GM10248 (cell line): ENCODE measurements around the gene SFMBT1.
"Not testable (repeated sequence)": the region's sequence is repeated elsewhere in the genome, so short reads cannot be mapped to it uniquely, and the experiment has no call there.

Experiments used
- CTCF ChIA-PET: fragments of 300-600 bp; sonication (Branson Sonifier 250); formaldehyde crosslinking; extraction: SDS; loops from one replicate; lab custom pipeline; 2021; ENCODE audit warnings: antibody characterized with exemption; lab: Yijun Ruan, JAX
- POLR2A ChIA-PET: fragments of 350-650 bp; sonication (Branson Sonifier 250); formaldehyde crosslinking; extraction: SDS; loops from one replicate; lab custom pipeline; 2020; ENCODE audit warnings: antibody characterized with exemption; lab: Yijun Ruan, JAX
- DNase-seq: peaks from one replicate; pipeline ENCODE4 v3.0.0; 2012; ENCODE audit errors: extremely low spot score
- TF ChIP-seq, protein P1 (sequence below): IDR thresholded peaks from 2 replicates; pipeline ENCODE4 v1.5.1; 2012; ENCODE audit warnings: mild to moderate bottlenecking, low read depth; ENCODE audit errors: extremely low read depth, missing control alignments, control extremely low read depth

SFMBT1 gene

DNA sequence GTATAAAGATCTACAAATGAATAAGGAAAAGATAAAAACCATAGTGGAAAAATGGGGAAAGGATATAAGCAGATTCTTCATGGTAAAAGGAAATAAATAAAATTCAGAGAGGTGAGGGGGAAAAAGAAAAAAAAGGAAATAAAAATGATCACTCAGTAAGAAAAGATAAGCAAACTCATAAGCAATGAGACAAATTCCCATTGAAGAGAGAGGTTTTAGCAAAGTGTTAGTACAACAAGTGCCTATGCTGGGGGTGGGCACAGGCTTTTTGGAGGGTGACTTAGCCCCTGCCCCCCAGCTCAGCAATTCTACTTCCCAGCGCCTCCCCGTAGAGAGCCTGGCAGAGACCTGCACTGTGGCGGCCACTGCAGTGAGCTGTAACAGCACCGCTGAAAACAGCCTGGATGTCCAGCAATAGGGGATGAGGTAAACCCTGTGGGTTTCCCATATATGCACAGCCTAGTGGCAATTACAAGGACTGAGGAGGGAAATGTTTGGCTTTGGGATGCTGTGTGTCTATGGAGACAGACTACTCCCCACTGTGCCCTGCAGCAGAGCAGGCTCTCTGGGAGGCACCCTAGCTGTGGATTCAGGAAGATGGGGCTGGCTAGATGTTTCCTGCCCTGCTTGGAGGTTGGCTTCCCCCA, 23.7 kb upstream of the SFMBT1 start:
- no peak for DNase-seq
- ChIA-PET CTCF (interaction anchor here (1.2 to 3.0 kb wide), 3 partner anchors 11 to 221 kb away, joined by 3 to 7 read pairs (median 4); no protein-coding TSS in a partner anchor), POLR2A (no interaction called here)
- TF ChIP-seq, protein P1, sequence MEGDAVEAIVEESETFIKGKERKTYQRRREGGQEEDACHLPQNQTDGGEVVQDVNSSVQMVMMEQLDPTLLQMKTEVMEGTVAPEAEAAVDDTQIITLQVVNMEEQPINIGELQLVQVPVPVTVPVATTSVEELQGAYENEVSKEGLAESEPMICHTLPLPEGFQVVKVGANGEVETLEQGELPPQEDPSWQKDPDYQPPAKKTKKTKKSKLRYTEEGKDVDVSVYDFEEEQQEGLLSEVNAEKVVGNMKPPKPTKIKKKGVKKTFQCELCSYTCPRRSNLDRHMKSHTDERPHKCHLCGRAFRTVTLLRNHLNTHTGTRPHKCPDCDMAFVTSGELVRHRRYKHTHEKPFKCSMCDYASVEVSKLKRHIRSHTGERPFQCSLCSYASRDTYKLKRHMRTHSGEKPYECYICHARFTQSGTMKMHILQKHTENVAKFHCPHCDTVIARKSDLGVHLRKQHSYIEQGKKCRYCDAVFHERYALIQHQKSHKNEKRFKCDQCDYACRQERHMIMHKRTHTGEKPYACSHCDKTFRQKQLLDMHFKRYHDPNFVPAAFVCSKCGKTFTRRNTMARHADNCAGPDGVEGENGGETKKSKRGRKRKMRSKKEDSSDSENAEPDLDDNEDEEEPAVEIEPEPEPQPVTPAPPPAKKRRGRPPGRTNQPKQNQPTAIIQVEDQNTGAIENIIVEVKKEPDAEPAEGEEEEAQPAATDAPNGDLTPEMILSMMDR: no peak

DNA sequence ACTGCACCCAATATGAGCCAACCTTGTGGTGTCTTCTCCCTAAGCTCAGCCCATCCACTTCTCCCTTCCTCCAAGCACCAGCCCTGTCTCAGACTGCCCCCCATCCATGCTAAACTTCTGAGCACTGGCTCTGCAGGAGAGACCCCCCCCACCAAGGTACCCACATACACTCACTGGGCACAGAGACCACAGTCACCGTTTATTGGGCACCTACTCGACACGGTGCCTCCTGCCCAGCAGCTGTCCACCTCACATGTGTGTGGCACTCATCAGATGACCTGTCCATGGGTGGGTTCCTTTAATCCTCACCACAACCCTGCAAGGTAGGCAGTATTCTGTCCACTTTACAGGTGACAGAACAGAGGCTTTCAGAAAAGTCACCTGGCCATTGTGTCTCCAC, 22.3 kb upstream of the SFMBT1 start:
- ChIA-PET POLR2A (no interaction called here), CTCF (no interaction called here)
- no peak for DNase-seq
- TF ChIP-seq, protein P1: no peak

DNA sequence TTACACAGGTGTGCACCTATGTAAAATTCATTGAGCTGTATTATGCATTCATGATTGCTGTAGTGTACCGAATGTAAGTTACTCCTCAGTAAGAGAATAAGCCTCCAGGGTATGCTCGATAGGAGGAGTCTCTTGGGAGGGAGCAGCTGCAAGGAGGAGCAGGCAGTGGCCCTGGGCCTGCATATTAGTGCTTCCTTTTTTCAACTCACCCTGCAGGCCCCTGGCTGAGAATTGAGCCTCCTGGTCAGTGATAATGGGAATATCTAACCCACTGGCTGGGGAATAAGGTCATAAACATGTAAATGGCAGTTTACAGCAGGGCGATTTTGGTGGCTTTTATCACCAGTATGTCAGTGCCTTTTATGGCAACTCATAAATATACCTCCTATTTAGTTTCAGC, 21.7 kb upstream of the SFMBT1 start:
- POLR2A ChIA-PET: interaction anchor here (0.5 kb wide), 1 partner anchor 27 kb away, joined by 6 read pairs; no protein-coding TSS in a partner anchor

DNA sequence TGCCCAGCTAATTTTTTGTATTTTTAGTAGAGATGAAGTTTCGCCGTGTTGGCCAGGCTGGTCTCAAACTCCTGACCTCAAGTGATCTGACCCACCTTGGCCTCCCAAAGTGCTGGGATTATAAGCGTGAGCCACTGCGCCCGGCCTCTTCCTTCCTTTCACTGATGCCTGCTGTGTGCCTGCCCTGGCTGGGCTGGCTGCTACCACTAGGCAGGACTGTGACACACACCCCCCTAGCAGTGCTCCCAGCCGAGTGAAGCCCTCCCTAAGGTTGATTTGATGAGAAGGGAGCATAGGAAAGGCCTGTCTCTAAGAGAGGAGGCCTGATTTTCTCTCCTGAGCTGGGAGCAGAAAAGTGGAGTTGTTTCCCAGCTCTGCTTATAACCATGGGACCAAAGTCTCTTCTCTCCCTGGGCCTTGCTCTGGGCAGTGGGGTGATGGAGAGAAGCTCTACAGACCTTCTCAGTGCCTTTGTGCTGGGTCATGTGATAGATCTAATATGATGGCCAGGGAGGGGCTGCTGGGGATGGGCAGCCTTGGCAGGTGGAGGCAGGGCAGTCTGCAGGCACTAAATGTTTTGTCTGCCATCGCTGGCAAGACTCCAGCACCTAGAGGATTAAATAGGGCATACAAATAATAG, 20.1 kb upstream of the SFMBT1 start:
- TF ChIP-seq, protein P1: no peak
- no peak for DNase-seq

More for the DNA sequence above, 21.7 kb upstream of the SFMBT1 start:
- CTCF ChIA-PET: no interaction called here
- DNase-seq: no peak
- TF ChIP-seq, protein P1: no peak

DNA sequence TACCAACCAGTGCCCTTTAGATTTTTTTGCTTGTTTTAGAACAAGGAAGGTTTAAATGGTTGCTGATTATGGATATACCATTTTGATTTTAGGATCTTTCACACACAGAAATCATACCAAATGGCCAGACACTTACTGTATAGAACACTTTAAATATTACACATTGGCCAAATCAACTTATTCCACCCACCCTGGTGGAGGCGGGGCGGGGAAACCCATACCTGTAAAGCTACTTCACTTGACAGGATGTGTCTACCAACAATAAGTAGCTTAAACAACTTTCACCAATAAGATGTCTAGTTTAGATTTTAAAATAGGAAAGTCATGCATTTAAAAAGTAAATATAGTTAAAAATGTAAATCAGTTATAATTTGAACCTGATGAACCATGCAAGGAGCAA, 17.0 kb upstream of the SFMBT1 start:
- POLR2A ChIA-PET: no interaction called here
- no peak for DNase-seq
- CTCF ChIA-PET: no interaction called here
- TF ChIP-seq, protein P1: no peak

More for the DNA sequence above, 20.1 kb upstream of the SFMBT1 start:
- CTCF ChIA-PET: no interaction called here
- POLR2A ChIA-PET: no interaction called here

DNA sequence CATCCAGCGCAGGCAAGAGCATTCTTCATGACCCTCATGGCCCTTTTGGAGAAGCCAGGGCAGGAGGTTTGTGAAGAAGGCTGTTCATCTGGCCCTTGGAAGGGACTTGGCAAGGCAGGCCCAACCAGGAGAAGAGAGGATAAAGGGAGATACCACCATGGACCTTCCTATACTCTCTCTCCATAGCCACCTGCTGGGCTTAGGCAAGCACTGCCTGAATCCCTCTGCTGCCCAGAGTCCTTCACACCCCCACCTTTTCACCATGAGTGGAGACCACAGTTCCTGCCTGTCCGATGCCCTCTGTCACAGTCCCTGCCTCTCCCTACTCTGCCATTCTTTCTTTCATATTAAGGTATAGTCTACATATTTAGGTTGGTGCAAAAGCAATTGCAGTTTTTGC, 10.6 kb upstream of the SFMBT1 start:
- ChIA-PET CTCF (interaction anchor here (1.8 kb wide), 1 partner anchor 16 kb away, joined by 6 read pairs; no protein-coding TSS in a partner anchor), POLR2A (no interaction called here)
- no peak for DNase-seq
- TF ChIP-seq, protein P1: peak; percentile 13

DNA sequence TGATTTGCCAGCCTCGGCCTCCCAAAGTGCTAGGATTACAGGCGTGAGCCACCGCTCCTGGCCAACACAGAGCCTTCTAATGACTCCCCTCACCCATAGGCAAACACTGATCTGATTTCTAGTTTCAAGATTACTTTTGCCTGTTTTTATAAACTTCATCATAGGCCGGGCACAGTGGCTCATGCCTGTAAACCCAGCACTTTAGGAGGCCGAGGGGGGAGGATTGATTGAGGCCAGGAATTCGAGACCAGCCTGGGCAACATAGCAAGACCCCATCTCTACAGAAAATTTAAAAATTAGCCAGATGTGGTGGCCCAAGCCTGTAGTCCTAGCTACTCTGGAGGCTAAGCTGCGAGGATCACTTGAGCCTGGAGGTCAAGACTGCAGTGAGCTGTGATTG, 8.4 kb upstream of the SFMBT1 start:
- POLR2A ChIA-PET, DNase-seq: not testable (repeated sequence)
- CTCF ChIA-PET: interaction anchor here (1.4 kb wide), 1 partner anchor 18 kb away, joined by 4 read pairs; no protein-coding TSS in a partner anchor
